NCI-H510A treated with DMSO at 0.1 percent for 48 hours (cell line): ENCODE measurements around the gene COL24A1.
"Not testable (repeated sequence)": the region's sequence is repeated elsewhere in the genome, so short reads cannot be mapped to it uniquely, and the experiment has no call there.

Experiments
- DNase-seq: peaks from one replicate; lab custom pipeline; 2025; lab: John Stamatoyannopoulos, UW

The COL24A1 gene

DNA sequence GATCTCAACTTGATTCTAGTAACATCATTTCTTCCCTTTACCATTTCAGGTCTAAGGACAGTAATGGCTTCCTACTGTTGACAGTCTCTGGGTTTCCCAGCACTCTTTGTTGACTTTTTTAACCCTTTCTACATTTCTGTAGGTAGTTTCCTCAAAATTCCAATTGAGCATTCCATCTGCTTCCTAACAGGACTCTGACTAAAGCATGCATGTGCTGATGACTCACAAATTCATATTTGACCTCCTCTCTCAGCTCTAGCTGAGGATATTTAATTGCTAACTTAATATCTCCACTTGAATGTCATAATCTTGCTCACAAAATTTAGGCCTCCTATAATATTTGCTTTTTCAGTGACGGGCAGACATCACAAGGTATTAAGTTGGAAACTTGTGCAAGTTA lies 355.1 kb downstream of the COL24A1 start:
- DNase-seq, result no peak

DNA sequence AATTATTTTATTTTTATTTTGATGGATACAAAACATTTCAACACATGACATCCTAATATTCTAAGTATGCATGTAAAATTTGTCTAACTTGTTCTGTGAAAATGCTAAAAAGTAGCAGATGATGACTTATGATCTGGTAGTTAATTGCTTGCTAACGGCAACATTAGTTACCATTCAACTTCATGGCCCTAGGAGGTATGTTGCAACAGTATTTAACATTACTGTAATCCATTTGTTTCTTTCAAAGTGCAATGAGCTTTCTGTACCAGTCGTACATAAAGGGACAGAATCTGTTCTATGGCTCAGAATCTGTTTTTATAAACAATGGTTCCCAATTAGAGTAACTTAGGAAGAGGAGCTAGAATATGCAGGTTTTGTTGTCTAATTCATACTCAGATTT lies 356.8 kb downstream of the COL24A1 start:
- DNase-seq, result no peak

DNA sequence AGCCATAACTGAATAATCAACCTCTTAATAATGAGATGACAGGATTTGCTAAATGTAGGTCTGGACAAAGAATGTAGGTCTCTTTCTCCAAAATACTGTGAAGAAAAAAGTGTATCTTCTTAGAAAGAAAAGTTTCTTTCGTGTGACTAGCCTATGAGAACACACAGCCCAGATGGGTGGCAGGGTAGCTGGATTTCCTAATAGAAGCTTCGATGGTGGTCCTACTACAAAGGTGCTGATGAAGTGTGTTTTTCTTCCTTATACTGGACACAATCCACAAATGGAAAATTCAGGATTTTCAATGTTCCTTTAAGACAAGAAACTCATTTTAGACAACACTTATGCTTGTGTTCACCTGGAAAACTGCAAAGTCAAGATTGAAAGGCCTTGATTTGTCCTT lies 358.2 kb downstream of the COL24A1 start:
- no peak for DNase-seq

DNA sequence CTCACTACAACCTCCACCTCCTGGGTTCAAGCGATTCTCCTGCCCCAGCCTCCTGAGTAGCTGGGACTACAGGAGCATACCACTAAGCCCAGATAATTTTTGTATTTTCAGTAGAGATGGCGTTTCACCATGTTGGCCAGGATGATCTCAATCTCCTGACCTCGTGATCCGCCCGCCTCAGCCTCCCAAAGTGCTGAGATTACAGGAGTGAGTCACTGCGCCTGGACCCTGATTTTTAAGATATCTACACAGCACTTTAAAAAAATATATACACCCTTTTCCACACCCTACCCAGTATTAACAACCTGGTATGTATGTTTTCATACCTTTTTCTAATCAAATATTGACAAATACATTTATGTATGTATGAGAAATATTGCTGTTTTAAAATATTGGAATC lies 379.6 kb downstream of the COL24A1 start:
- DNase-seq, result not testable (repeated sequence)

DNA sequence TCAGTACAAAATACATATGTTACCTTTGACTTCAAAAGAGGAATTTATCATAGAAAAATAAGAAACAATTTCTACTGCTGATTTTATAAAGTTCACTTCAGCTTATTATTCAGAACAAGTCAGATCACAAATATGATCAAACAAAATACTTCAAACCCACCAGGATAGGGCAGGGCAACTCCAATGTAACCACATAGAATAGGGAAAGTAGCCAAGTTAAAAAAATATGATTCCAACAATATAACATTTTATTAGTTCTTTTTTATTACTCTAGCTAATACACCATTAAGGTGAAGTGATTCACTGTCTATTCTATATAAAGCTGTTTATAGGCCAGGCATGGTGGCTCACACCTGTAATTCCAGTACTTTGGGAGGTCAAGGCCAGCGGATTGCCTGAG lies 393.8 kb downstream of the COL24A1 start:
- no peak for DNase-seq

DNA sequence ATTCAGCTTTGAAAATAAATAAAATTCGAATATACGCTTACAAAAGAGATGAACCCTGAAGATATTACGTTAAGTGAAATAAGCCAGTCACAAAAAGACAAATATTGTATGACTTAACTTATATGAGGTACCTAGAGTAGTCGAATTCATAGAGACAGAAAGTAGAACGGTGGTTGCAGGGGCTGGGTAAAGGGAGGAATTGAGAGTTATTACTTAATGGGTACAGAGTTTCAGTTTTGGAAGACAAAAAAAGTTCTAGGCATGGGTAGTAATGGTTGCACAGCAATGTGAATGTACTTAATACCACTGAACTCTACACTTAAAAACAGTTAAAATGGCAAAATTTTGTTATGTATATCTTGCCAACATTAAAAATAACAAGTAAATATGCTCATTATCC lies 399.7 kb downstream of the COL24A1 start:
- no peak for DNase-seq

DNA sequence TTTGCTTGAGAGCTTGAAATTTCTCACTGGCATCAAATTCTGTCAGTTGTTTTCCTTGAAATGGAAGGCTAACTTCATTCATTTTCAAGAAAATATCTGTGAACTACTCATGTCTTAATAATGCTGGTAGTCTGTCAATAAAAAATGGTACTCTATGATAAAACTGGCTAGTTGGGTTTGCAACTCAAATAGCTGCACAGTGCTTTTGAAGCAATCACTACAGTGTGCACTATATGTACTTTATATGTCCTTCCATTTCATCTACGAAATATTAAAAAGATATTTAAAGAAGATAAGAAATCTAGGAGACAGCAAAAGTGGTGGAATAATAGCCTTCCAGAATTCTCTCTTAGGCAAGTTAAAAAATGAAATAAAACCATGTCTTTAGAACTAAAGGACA lies 408.5 kb downstream of the COL24A1 start:
- peak; percentile 43 for DNase-seq

DNA sequence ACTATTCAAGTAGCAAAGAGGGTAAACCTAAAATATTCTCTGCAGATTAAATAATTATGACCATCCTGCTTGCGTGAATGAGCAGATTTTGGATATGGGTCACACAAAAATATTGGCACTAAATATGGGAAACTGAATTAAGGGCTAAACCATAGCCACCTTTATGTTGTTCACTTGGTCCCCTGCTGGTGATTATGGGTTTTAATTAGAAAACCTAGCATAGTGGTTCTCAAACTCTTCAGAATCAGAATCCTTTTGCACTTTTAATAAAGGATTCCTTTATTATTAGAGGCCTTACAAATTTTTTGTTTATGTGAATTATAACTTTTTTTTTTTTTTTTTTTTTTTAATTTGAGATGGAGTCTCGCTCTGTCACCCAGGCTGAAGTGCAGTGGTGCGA lies 409.8 kb downstream of the COL24A1 start:
- no peak for DNase-seq

DNA sequence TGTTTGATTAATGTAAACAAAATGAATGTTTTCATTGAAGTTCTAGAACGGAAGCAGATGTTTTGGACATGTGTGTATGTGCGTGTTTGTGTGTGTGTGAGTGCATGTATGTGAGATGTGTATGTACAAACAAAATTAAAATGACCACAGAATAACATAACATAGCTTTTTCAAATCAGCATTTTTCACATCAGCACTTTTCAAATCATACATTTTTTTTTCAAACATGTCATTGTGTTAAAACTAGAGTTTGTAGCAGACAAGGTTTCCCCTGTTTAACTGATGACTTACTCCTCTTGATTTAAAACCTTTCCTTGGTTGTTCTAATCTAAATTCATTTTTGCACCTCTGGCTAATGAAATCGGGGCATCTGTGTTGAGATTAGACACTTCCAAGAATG lies 412.8 kb downstream of the COL24A1 start:
- DNase-seq, result no peak

DNA sequence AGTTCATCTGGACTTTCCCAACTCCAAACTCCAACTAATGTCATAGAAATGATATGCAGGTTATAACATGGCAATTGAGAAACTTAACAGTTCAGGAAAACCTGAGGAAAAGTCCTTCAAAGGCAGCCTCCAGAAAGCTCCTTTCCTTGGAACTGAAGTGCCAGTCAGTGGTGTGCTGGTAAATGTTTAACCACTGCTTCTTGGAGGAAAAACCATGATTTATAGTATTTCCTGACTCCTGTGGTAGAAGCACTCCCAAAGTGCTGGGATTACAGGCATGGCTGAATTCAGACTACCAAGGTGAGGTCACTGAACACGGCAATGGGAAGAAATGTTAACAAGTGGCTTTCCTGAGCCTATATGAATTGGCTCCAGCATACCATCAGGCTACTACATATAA lies 421.6 kb downstream of the COL24A1 start:
- no peak for DNase-seq

DNA sequence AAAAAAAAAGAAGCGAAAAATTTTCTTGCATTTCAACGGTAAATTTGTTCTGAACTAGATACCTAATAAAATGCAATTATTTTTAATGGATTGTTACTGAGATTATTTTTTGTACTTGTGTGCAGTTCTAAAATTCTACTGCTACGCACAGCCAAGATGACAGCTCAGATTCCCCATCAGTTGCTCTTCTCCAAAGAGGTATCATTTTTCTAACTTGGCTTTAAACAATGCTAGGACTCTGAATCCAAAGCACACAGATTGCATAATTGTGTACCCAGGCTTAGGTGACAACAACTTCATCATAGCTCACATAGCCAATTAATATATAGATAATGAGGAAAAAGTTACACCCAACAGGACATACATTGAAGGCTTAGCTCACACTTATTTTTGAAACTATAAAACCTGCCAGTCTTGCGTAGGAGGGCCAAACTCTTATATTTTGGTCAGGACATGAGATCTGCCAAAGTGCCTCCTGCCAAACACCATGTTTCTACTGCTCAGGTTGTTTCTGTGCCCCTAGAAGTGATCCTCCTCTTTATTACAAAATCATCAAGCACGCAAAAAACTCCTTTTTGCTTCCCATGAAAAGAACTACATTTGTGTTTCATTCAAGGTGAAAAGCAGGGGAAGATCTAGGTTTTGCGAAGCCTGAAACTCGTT lies 437.8 kb downstream of the COL24A1 start:
- DNase-seq, result no peak

DNA sequence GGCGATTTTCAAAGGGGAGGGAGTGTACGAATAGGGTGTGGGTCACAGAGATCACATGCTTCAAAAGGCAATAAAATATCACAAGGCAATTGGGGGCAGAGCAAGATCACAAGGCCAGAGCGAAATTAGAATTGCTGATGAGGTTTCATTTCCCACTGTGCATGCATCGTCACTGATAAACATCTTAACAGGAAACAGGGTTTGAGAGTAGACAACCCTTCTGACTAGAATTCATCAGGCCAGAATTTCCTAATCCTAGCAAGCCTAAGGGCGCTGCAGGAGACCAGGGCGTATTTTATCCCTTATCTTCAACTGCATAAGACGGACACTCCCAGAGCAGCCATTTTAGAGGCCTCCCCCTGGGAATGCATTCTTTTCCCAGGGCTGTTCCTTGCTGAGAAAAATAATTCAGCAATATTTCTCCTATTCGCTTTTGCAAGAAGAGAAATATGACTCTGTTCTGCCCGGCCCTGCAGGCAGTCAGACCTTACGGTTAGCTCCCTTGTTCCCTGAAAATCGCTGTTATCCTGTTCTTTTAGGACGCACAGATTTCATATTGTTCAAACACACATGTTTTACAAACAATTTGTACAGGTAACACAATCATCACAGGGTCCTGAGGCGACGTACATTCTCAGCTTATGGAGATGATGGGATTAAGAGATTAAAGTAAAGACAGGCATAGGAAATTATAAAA lies 442.0 kb downstream of the COL24A1 start:
- not testable (repeated sequence) for DNase-seq

DNA sequence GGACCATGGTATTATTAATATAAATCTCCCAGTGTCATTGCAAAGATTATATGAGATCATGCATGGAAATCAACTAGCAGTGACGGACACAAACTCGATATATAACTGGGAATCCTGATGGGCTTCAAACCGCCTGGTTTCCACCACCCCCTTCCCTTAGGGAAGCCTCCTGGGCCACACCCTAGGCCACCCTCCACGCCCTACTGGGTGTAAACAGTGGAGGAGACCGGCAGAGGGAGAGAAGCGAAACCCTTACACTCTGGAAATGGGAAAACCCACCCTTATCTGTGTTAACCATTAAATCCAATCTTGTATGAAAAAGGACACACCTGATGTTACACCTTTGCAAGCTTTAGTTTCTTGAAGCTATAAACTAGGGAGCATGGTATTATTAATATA lies 447.7 kb downstream of the COL24A1 start:
- DNase-seq, result no peak

DNA sequence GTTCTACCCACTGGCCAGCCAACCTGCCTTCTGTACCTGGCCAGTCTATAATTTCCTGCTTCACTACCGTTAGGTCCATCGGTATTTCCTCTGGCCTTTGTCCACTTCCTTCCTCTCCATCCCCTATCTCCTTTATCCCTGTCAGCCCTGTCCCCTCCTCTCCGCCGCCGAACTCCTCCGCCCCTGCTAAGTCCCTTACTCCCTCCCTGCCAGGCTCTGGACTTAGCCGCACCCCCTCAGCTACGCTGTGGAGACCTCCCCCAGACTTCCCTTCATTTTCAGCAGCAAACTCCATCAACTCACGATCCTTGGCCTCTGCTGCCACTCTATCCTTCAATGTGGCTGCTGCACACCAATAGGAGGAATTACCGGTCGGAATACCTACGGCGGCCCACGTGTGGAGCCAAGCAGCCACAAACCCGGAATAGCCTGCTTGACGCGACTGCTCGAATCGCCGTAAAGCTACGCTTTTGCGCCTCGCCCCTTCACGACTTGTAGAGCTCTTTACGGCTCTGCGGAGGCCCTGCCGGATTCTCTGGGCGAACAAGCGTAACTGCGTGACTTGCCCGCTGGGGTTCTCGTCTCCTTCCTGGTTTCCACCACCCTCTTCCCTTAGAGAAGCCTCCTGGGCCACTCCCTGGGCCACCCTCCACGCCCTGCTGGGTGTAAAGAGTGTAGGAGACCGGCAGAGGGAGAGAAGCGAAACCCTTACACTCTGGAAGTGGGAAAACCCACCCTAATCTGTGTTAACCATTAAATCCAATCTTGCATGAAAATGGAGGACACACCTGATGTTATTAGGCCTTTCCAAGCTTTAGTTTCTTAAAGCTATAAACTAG lies 448.4 kb downstream of the COL24A1 start, which contains the start of gene ZNHIT6:
ZNHIT6 (minus strand) TSS at position 444 of the 839 bp plus-strand sequence; CDS start at position 295, 149 bp downstream.
- peak; percentile 98 for DNase-seq

DNA sequence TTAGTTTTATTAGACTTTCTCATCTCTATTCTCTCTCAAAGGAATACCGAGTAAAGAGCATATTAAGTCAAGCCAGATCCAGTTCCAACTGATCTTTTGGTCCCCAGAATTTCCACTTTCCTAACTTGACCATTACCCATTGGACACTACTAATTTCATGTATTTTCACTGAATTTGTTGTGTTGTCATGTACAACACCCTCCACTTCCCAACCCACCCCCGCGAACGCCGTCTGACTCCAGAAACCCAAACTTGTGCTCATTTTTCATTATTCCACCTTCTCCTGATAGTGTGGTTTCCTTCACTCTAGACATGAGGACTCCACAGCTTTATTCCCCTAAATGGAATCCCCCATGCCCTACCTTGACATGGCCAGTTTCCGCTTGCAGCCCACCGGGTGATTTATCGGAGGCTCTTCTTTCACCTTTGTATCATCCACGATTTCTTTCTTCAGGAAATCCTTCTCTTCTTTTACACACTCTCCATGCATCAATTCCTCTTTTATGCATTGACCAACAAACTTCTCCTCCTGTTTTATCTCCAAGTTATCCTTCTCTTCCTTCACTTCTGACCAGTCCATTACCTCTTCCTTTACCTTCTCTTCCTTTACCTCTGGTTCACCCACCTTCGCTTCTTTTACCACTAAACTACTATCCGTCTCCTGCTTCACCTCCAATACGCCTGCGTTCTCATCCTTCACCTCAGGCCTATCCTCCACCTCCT lies 449.1 kb downstream of the COL24A1 start:
- DNase-seq, result peak; percentile 56

DNA sequence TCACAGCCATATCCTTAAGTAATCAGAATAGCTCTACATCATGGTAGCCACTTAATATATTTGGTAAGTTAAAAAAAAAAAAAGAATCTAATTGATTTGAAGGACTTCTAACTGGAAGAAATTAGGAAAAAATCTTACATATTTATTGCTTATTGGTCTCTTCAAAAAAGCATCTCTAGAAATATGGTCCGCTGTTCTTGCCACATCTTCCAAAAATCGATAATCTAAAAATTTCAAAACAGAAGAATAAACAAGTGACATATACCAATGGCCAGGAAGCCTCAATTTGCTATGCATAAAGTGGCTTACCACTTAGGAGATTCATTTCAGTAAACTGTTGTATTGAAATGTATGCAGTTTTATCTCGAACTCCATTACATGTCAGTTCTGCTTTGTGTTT lies 450.6 kb downstream of the COL24A1 start:
- DNase-seq, result no peak

DNA sequence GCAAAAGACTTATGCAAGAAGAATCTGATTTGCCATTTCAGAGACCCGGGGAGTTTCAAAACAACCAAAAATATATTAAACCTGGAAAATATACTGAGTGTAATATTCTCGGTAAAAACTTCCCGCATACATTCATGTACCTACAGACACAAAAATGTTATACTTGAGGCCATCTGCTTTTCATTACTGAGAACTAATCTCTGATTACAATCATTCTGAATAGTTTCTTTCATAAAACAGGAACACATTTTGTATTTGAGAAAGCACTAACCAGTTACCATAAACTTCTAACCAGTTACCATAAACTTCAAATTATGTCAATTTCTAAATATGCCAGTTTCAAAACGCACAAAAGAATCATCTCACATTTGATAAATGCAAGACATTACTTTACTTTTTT lies 456.1 kb downstream of the COL24A1 start:
- DNase-seq, result no peak

DNA sequence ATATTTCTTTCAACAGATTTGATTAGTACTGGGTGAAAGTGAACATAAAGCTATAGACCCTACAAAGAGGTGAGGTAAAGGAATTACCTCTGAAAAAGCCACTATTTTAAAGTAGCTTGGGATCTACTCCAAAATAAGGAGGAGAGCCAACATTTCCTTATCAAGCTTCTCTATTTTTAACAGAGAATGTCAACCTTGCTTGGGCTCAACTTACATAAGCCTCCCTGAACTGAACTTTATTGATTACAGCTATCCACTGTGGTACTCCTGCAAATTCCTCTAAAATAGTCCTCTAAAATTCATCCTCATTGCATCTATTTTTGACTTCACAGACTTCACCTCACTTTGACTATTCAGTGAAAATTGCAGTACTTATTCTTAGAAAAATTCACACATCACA lies 458.7 kb downstream of the COL24A1 start:
- no peak for DNase-seq

DNA sequence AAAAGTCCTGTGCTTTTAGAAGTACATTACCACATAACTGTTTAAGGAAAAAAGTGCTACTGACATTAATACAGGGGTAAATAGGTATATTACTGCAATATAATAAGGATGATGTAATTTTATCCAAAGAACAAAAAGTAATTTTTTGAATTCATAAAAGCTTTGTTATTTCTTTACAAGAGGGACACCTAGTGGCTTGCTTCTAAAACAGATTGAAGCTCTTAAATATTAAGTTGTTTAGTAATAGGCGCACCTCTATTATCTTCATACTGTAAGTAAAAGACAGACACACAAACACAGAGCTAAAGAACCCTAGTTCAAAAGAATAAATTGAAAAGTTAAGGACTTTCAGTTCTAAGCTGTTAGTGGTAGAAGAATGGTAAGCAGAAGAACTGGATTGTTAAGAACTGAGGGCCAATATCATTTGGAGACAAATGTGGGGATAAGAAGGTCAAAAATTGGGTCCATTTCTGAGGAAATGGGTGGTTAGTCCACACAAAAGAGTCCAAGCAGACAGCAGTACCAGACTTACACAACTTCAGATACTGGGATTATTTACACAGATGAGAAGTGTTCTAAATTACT lies 463.8 kb downstream of the COL24A1 start:
- peak; percentile 16 for DNase-seq

DNA sequence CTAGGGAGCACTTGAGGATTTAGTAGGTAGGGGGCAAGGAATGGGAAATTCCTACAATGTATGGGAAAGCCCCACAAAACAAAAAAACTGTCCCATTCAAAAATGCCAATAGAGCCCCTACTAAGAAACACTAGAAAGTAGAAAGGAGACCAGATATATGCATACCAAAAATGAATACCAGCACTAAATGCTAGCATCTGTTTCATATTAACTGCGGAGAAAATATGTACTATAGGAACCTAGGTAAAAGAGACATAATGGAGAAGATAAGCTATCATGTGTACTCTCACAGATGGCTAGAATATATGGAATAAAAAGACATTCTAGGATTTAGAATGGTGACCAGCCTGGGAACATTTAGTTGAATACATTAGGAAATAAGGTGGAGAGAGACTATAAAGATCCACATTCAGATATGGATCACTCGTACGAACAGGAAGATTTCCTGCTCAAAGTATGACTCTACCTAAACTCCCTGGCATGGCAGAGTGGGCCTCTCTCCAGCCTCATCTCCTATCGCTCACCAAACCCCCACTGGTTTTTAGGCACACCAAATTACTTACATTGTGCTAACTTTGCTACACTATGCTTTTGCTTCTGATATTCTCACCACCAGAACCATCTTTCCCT lies 466.7 kb downstream of the COL24A1 start:
- DNase-seq, result no peak

DNA sequence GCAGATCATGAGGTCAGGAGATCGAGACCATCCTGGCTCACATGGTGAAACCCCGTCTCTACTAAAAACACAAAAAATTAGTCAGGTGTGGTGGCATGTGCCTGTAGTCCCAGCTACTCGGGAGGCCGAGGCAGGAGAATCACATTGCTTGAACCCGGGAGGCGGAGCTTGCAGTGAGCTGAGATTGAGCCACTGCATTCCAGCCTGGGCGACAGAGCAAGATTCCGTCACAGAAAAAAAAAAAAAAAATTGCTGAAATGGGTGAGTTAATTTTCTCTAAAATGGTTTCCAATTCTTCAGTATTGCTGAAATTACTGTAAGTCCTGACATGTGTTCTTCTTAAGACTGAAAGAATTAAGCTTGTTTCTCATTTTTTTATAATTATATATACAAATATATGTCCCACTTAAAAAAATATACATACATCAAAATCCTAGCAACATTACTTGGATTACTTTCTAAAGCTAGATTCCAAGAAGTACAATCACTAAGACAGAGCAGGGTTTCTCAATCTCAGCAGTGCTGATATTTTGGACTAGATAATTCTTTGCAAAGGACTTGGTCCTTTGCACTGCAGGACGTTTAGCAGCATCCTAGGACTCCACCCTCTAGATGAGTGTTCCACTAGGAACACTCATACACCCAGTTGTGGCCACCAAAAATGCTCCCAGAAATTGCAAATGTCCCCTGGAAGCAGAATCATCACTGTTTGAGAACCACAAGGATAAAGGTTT lies 473.1 kb downstream of the COL24A1 start:
- no peak for DNase-seq
